ENCODE results near the gene QSOX2. TPM values are rescaled to one million over a fixed set of nuclear protein-coding genes. Genes with fewer than 3 reads are reported as not detected.

QSOX2 gene
- total RNA-seq, 2 experiments from 2014 or later, result 17.7 to 18.0 TPM

DNA sequence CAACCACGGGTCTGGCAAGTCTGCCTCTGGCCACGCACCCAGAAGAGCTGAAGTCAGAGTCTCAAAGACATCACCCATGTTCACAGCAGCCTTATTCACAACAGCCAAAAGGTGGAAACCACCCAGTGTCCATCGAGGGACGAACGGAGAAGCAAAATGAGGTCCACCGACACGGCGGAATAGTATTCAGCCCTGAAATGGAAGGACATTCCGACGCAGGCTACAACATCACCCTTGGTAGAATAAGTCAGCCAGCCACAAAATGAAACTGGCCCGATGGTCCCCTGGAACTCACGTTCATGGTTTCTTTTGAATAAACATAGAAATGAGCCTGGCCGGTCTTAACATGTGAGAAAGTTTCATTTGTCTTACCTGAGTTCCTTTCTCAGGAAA, 41.4 kb upstream of the QSOX2 start:
- H3K27ac Mint-ChIP-seq, result no peak overlapping the region
- CTCF ChIA-PET, result no interaction called here
- H3K4me1 Mint-ChIP-seq (ENCODE audit: low read depth), result peaks cover 6% of the 10 kb centered on the region
- H3K36me3 Mint-ChIP-seq (ENCODE audit: low read depth), result no peaks in the 10 kb centered on the region
- intact Hi-C loops (cut with micrococcal nuclease), result no loop called here
- no peak for DNase-seq
- H3K4me3 Mint-ChIP-seq, result no peak overlapping the region
- H3K9me3 Mint-ChIP-seq, result no peaks in the 10 kb centered on the region
- peaks cover 3% of the 10 kb centered on the region for H3K27me3 Mint-ChIP-seq (ENCODE audit: low read depth)

DNA sequence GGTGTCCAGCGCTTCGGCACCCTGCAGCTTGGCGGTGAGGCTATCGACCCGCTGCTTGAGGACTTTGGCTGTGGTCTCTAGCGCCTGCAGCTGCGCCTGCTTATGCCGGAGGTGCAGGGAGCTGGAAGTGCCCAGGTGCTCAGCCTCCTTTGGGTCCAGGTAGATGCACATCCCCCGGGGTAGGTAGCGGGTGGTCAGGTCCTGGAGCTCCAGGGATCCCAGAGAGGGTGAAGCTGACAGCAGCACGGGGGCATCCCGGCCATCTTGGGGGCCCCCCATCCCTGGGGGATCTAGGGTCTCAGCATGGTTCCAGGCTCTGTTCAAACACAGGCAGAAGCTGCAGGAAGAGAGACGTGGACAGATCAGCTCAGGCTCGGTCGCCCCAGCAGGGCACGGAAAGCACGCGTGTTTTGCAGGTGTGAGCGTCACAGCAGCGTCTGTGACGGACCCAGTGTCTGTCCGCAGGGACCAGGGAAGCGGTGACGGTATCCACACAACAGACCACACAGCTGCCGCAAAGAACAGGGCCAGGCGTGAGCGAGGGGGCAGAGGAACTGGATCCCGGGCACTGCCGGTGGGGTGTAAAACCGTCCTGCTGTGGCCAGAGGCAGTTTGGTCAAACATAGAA, 40.9 kb upstream of the QSOX2 start:
- intact Hi-C loops (cut with micrococcal nuclease), result no loop called here
- no peak for DNase-seq
- no peaks in the 10 kb centered on the region for H3K36me3 Mint-ChIP-seq (ENCODE audit: low read depth)
- CTCF ChIA-PET, result interaction anchor here (0.6 kb wide), 1 partner anchor 1677 kb away, joined by 5 read pairs; no protein-coding TSS in a partner anchor
- no peaks in the 10 kb centered on the region for H3K9me3 Mint-ChIP-seq
- H3K4me1 Mint-ChIP-seq (ENCODE audit: low read depth), result peaks cover 6% of the 10 kb centered on the region
- no peak overlapping the region for H3K27ac Mint-ChIP-seq
- H3K4me3 Mint-ChIP-seq, result no peak overlapping the region
- H3K27me3 Mint-ChIP-seq (ENCODE audit: low read depth), result peaks cover 3% of the 10 kb centered on the region

DNA sequence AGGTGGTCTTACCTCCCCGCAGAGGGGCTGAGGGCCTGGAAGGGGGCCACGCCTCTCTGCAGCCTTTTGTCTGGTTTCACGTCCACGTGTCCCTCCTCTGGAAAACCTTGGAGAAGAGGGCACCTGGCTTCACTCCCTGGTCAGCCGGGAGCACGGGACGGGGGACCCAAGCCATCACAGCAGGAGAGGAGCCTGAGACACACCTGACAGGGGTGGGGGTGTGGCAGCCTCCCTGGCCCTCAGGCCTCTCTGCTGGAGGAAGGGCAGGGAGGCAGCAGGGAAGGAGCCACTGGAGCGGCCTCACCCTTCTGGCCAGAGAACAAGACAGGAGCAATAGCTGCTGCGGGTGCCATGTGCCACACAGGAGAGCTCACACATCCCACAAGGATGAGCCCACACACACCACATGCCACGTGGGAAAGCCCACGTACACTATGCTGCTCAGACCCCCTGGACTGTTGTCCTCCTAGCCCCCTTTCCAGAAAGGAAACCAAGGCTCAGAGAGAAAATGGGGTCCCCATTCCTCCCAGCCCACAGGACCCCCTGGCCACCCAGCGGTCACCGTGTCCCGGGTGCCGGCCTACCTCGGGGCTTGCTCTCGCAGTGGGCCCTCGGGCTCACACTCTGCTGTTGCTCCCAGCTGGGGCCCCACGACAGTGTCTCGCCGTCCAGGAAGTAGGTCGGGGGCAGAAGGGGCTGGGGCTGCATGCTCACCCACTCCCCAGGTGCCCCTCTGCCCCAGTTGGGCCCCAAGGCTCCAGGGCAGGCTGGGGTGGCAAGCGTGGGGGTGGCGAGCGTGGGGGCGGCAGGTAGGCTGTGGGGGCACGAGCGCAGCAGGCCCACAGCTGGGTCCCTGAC, 40.1 kb upstream of the QSOX2 start:
- Mint-ChIP-seq H3K27ac (no peak overlapping the region), H3K9me3 (no peaks in the 10 kb centered on the region), H3K4me3 (no peak overlapping the region), H3K36me3 (ENCODE audit: low read depth) (no peaks in the 10 kb centered on the region), H3K27me3 (ENCODE audit: low read depth) (peaks cover 3% of the 10 kb centered on the region), H3K4me1 (ENCODE audit: low read depth) (peaks cover 6% of the 10 kb centered on the region)
- CTCF ChIA-PET, result interaction anchor here (0.6 kb wide), 1 partner anchor 1676 kb away, joined by 5 read pairs; no protein-coding TSS in a partner anchor
- intact Hi-C loops (cut with micrococcal nuclease), result no loop called here
- no peak for DNase-seq

DNA sequence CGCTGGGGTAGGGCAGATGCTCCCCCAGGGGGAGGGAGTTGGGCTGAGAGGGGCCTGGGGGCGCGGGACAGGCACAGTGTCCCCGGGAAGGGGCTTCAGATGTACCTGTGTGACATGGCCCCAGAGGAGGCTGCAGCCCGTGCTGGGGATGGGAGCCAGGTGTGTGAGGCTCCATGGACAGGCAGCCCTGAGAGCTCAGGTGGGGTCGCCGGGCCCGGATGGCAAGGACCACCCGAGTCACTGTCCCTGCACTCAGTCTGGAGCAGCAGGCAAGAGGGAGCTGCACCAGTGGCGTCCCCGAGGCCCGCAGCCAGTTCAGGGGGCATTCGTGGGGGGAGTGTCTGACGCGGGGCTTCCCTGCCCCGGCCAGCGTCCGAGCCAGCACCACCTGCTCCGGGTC, 39.3 kb upstream of the QSOX2 start:
- Mint-ChIP-seq H3K27ac (no peak overlapping the region), H3K9me3 (no peaks in the 10 kb centered on the region), H3K4me1 (ENCODE audit: low read depth) (peaks cover 6% of the 10 kb centered on the region), H3K36me3 (ENCODE audit: low read depth) (no peaks in the 10 kb centered on the region), H3K4me3 (no peak overlapping the region), H3K27me3 (ENCODE audit: low read depth) (peaks cover 3% of the 10 kb centered on the region)
- DNase-seq, result no peak
- intact Hi-C loops (cut with micrococcal nuclease), result no loop called here
- CTCF ChIA-PET, result no interaction called here

DNA sequence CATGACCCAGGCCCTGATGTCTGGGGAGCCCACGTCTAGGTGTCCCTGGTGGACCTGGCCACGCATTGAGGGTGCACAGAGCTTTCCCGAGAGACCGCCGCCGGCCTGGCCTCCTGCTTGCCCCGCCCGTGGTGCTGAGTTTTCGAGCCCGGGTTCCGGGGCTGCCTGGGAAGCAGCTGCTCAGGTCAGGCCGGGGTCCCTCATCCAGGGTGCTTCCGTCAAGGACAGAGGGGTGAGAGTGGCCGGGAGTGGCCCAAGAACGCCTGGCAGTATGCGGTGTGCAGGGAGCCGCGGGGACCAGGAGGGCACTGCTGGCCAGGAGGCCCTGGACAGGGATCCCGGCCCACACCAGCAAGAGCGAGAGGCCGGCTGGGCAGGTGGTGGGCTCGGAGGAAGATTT, 38.7 kb upstream of the QSOX2 start:
- Mint-ChIP-seq H3K27me3 (ENCODE audit: low read depth) (peaks cover 3% of the 10 kb centered on the region), H3K9me3 (no peaks in the 10 kb centered on the region), H3K36me3 (ENCODE audit: low read depth) (no peaks in the 10 kb centered on the region)

DNA sequence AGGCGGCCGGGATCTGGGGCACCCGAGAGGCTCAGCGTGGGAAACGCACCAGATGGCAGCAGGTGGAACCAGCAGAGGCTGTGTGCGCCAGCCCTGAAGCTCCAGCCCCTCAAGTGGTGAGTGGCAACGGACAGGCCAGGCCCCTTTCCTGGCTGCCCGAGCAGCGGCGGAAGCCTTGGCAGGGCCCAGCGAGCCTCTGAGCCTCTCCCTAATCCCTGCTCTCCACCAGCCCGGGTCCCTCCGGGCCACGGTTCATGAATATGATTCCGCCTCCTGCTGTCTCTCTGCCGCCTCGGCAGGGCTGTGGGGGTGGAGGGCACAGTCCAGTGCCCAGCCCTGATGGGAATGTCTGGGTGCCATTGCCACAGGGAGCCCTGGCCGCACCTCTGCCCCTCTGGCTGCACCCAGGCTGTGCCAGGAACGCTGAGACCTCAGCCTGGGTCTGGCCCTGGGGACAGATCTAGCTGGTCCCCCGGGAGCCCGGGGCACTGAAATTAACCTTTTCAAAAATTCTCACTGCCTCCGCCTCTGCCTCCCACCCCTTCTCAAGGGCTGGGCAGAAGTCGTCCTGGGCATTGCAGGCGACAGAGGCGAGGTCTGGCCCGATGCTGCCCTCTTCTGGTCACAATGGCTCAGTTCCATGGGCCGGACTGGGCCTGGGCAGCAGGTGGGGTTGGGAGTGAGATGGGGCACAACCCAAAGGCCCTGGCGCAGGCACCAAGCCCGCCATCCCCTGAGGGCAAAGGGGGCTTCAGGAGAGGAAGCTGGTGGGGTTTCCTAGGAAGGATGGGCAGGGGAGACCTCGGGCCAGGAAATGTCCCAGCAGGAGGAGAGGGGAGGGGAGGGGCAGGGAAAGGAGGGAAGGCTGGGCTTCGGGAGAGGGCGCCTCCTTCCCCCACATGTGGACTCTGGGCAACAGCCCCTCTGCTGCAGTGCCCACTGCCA, 38.0 kb upstream of the QSOX2 start:
- Mint-ChIP-seq H3K9me3 (no peaks in the 10 kb centered on the region), H3K36me3 (ENCODE audit: low read depth) (no peaks in the 10 kb centered on the region), H3K4me1 (ENCODE audit: low read depth) (peaks cover 6% of the 10 kb centered on the region), H3K27me3 (ENCODE audit: low read depth) (peaks cover 3% of the 10 kb centered on the region), H3K27ac (no peak overlapping the region), H3K4me3 (no peak overlapping the region)
- DNase-seq, result peak; percentile 82
- intact Hi-C loops (cut with micrococcal nuclease), result loop anchor here (1.0 kb wide), 2 partner anchors 113 to 151 kb away; no protein-coding TSS in a partner anchor
- CTCF ChIA-PET, result interaction anchor here (0.6 to 0.9 kb wide), 7 partner anchors 80 to 486 kb away, joined by 3 read pairs; no protein-coding TSS in a partner anchor

More for the DNA sequence above, 38.7 kb upstream of the QSOX2 start:
- DNase-seq, result no peak
- intact Hi-C loops (cut with micrococcal nuclease), result no loop called here
- Mint-ChIP-seq H3K27ac (no peak overlapping the region), H3K4me1 (ENCODE audit: low read depth) (peaks cover 6% of the 10 kb centered on the region), H3K4me3 (no peak overlapping the region)
- CTCF ChIA-PET, result interaction anchor here (0.6 to 0.9 kb wide), 3 partner anchors 163 to 411 kb away, joined by 3 read pairs; no protein-coding TSS in a partner anchor

DNA sequence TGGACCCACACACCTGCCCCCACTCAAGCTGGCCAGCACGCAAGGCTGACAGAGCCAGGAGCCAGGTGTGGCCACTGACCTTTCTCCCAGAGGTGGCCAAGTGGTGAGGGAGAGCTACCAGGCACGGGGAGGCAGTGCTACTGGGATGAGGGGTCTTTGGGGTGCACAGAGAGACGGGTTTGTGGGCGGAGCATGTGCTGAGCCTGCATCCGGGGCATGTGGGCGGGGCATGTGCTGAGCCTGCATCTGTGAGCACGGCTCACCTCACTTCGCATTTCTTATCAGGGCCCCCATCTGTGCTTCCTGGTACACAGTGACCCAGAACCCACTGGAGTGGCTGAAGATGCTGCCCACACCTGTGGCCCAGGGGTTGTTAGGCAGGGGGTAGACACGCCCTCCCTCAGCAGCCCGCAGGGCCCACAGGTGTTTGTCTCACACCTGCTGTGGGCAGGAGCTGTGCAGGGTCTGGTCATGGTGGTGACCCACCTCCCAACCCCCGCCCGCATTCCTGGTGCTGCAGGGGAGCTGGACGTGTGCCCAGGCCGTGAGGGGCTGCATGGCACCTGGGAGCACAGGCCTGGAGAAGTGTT, 36.8 kb upstream of the QSOX2 start:
- peaks cover 6% of the 10 kb centered on the region for H3K4me1 Mint-ChIP-seq (ENCODE audit: low read depth)
- no peak overlapping the region for H3K27ac Mint-ChIP-seq
- H3K36me3 Mint-ChIP-seq (ENCODE audit: low read depth), result no peaks in the 10 kb centered on the region
- intact Hi-C loops (cut with micrococcal nuclease), result no loop called here
- H3K27me3 Mint-ChIP-seq (ENCODE audit: low read depth), result peaks cover 3% of the 10 kb centered on the region
- no peaks in the 10 kb centered on the region for H3K9me3 Mint-ChIP-seq
- CTCF ChIA-PET, result interaction anchor here (0.8 to 1.2 kb wide), 2 partner anchors 82 to 315 kb away, joined by 3 read pairs; no protein-coding TSS in a partner anchor
- H3K4me3 Mint-ChIP-seq, result no peak overlapping the region
- DNase-seq, result no peak

DNA sequence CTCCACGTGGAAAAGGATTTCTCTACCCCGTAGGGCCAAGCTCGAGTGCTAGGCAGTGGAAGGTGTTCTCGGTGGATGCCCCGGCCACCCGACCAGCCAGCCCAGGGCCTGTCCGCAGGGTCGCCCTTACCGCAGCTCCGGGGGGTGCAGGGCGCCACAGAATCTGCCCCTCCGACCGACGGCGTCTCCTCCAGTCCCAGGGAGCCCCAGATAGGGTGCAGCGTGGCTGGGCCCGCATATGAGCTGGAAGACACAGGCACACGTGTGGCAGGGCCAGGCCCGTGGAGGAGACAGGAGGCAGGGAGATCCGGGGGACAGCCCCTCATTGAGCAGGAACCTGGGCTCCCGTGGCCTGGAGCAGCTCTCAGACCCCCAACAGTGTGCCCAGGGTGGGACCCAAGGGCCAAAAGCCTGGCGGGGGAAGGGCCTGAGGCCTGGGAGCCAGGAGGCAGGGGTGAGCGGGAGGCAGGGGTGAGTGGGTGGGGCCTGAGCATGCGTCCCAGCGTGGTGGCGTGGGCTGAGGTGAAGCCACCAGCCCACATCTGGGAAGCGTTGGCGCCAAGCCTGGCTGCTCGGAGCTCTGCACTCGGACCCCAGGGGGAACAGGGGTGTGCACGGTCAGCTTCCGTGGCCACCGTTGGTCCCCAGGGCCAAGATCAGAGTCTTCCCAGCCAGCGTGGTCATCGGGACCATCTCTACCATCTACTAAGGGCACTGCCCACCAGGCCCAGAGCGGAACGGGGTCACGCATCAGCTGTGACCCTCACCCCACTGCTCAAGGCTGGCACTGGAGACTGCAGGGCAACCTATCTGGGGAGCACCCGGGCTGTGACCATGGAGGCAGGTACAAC, 36.0 kb upstream of the QSOX2 start:
- Mint-ChIP-seq H3K9me3 (no peaks in the 10 kb centered on the region), H3K27me3 (ENCODE audit: low read depth) (peaks cover 3% of the 10 kb centered on the region), H3K4me1 (ENCODE audit: low read depth) (peaks cover 6% of the 10 kb centered on the region), H3K4me3 (no peak overlapping the region), H3K27ac (no peak overlapping the region), H3K36me3 (ENCODE audit: low read depth) (no peaks in the 10 kb centered on the region)
- CTCF ChIA-PET, result interaction anchor here (0.6 to 1.2 kb wide), 2 partner anchors 314 to 1679 kb away, joined by 3 read pairs; no protein-coding TSS in a partner anchor
- DNase-seq, result no peak
- intact Hi-C loops (cut with micrococcal nuclease), result no loop called here

DNA sequence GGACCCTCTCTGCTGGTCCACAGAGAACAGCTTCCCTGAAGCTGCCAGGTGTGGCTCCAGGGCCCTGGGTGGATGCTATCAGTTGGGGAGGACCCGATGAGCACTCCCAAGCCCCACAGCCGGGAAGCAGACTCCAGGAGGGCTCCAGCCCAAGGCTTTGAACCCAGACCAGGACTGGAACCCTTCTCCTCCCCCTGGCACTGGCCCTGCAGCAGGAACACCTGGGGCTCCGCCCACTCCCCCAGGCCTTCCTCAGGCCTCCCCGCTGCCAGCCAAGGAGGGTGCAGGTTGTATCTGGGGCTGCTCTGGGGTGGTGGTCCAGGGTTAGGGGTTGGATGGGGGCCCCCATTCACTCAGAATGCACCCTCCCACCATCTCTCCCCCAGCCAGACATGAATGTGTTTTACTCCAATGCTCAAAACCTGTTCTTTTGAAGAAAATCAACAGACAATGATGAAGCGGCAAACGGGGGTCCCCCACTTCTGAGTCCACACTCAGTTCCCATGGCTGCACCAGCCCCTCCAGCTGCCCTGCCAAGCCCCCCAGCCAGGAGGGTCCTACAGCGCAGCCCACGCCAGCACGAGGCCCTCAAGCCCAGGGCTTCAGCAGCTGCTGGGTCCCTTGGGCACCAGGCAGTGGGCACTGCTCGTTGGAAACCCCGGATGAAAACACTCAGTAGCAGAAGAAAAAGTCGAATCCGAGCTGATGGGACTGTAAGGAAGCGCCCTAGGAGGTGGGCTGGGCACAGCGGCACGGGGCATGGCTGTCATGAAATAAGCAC, 35.1 kb upstream of the QSOX2 start:
- Mint-ChIP-seq H3K27me3 (ENCODE audit: low read depth) (peaks cover 3% of the 10 kb centered on the region), H3K4me1 (ENCODE audit: low read depth) (peaks cover 6% of the 10 kb centered on the region), H3K4me3 (no peak overlapping the region), H3K9me3 (no peaks in the 10 kb centered on the region), H3K27ac (no peak overlapping the region), H3K36me3 (ENCODE audit: low read depth) (no peaks in the 10 kb centered on the region)
- intact Hi-C loops (cut with micrococcal nuclease), result no loop called here
- DNase-seq, result no peak
- CTCF ChIA-PET, result interaction anchor here (1.2 kb wide), 1 partner anchor 313 kb away, joined by 3 read pairs; no protein-coding TSS in a partner anchor

DNA sequence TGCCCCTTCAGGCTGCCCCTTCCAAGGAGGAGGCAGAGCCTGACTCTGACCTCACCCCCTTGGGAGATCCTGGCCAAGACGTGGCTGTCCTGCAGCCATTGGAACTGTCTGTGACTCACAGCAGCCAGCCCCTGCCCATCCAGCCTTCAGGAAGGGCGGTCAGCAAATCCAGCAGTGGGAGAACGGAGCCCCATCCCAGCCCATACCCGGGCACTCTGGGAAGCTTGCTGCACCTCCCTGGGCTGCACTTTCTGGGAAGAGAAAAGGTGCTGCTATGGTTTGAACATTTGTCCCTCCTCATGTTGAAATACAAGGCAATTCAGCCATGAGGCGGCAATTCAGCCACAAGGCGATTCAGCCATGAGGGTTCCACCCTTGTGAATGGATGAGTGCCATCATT, 33.9 kb upstream of the QSOX2 start:
- Mint-ChIP-seq H3K27ac (no peak overlapping the region), H3K36me3 (ENCODE audit: low read depth) (no peaks in the 10 kb centered on the region), H3K27me3 (ENCODE audit: low read depth) (peaks cover 6% of the 10 kb centered on the region), H3K9me3 (no peaks in the 10 kb centered on the region), H3K4me3 (no peak overlapping the region), H3K4me1 (ENCODE audit: low read depth) (peaks cover 6% of the 10 kb centered on the region)
- intact Hi-C loops (cut with micrococcal nuclease), result no loop called here
- CTCF ChIA-PET, result interaction anchor here (0.6 to 2.5 kb wide), 2 partner anchors 12 to 52 kb away, joined by 3 to 12 read pairs; no protein-coding TSS in a partner anchor
- DNase-seq, result no peak
